ENCODE measurements around the gene ARPC3.

DNA sequence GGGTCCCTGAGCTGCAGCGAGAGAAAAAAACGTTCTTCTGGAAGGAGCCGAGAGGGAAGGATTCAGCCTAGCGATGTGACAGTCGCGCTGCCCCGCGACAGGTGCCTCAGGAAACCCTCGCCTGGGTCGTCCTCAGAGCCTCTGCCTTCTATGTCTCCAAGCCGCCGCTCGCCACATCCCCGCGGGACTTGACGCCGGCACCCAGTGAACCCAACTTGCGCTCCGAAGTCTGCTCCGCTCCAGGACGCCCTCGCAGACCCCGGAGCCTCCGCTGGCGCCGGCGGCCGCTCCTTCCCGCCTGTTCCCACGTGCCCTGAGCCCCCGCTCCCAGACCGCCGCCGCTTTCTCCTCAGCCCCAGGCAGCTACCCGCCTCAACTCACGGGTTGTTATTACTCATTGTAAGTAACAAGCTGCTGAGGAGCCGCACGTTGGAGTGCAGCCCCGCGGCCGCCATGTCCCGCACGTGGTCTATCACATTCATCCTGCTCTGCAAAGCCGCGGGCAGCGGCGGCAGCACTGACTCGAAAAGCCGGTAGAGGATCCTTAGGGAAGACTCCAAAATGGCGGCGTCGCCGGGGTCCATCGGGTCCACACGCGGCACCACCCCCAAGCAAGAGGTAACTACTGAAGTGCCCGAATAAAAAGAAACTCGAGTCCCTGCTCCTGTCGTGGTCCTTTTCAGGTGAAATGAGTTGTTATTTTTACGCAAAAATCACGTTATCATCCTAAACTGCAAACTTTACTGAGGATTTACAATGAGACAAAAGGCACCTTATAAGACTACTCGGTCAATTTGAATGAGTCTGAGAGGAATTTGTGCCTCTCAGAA lies 46.8 kb downstream of the ARPC3 start, which contains the start of gene ANAPC7:
- TF ChIP-seq, protein P1, sequence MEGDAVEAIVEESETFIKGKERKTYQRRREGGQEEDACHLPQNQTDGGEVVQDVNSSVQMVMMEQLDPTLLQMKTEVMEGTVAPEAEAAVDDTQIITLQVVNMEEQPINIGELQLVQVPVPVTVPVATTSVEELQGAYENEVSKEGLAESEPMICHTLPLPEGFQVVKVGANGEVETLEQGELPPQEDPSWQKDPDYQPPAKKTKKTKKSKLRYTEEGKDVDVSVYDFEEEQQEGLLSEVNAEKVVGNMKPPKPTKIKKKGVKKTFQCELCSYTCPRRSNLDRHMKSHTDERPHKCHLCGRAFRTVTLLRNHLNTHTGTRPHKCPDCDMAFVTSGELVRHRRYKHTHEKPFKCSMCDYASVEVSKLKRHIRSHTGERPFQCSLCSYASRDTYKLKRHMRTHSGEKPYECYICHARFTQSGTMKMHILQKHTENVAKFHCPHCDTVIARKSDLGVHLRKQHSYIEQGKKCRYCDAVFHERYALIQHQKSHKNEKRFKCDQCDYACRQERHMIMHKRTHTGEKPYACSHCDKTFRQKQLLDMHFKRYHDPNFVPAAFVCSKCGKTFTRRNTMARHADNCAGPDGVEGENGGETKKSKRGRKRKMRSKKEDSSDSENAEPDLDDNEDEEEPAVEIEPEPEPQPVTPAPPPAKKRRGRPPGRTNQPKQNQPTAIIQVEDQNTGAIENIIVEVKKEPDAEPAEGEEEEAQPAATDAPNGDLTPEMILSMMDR (IDR thresholded peaks at IDR 0.05; ENCODE audit: insufficient read depth, low read length, poor library complexity, severe bottlenecking) = no peak
- no peak for TF ChIP-seq EZH2phosphoT487 (conservative IDR thresholded peaks at IDR 0.05; ENCODE audit: low read length)
